ENCODE data around the gene NEDD4.
A peak's percentile ranks its signal among the peaks of the same experiment; 100 is the strongest.

Gene NEDD4

GRCh38 chr15:55993111-55993803, at the start of gene NEDD4:
NEDD4 (minus strand) TSS chr15:55993612; CDS start chr15:55993555, 57 bp downstream.
- peak; percentile 56 for DNase-seq (ENCODE audit: extremely low read depth, low read depth)
- peak within 1 kb of the TSS; percentile 73 for H3K4me3 ChIP-seq (replicated peaks; ENCODE audit: low read depth, low read length)
- peak; percentile 44 for TF ChIP-seq CTCF (IDR thresholded peaks at IDR 0.05; ENCODE audit: low read depth, low read length, missing control alignments)

DNA sequence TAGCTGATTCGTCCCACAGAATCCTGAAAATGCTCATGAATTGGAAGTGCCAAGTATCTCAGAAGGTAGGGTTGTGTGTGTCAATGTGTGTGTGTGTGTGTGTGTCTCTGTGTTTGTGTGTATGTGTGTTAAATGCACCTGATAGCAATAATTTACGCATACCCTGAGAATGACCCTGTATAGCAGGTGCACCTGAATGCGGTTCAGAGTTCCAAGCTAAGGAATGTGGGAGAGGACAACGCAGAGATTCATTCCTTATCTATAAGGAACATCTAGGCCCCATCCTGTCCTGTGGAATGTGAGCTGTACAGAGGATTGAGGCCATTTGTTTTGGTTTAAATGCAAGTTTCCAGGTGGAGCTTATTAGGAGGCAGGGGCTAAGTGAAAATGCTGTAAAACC, 49.1 kb upstream of the NEDD4 start:
- TF ChIP-seq CTCF (IDR thresholded peaks at IDR 0.05; ENCODE audit: low read depth, low read length, missing control alignments), result no peak
- no peak overlapping the region for H3K4me3 ChIP-seq (replicated peaks; ENCODE audit: low read depth, low read length)
- no peak for DNase-seq (ENCODE audit: extremely low read depth, low read depth)

DNA sequence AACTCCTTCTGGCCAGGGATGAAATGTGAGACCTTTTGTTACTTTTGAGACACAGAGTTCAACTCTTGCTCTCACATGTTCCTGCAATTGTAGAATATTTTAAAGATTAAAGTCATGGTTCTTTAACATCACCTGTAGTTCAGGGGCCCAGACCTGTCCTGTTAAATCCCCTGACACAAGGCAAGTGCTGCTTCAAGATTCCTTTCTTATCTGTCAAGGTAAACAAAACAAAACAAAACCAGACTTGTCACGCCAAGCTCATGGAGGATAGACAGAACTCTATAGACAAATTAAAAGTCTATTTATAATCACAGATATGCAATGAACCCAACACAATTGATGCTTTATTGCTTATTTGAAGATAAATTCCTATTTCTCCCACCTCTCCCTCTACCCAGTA, 48.6 kb upstream of the NEDD4 start:
- no peak overlapping the region for H3K4me3 ChIP-seq (replicated peaks; ENCODE audit: low read depth, low read length)
- no peak for DNase-seq (ENCODE audit: extremely low read depth, low read depth)
- TF ChIP-seq CTCF (IDR thresholded peaks at IDR 0.05; ENCODE audit: low read depth, low read length, missing control alignments), result no peak

DNA sequence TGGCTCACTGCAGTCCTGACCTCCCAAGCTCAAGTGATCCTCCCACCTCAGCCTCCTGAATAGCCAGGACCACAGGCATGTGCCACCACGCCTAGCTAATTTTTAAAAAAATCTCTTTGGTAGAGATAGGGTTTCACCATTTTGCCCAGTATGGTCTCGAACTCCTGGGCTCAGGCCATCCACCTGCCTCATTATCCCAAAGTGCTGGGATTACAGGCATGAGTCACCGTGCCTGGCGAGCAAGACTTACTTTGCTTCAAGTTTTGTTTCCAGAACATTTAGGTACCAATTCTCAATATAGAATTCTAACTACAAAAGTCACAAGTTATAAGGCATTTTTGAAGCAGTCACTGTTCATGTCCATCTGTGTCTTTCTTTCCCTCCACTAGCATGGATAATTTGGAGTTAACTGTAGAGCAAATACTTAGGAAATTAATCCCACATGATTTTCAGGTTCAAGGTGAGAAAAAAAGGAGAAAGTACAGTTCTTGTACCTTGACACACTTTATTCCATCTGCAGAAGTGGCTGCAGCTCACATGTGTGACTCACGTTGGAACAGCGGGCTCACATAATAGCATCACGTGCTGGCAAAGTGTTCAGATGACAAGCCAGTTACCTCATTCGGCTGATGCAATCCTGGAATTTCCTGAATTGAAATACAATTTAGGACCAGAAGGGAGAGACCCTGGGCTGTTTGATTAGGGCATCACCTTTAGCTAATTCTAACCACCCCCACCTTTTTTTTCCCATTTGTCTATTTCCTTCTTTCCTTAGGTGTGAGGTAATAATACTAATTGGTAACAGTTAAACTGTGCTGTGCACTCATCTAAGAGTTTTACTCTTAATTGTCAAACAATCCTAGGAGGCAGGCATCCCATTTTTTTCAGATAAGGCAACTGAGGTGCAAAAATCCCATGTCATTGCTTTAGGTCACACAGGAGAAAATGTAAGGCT, 46.9 kb upstream of the NEDD4 start:
- H3K4me3 ChIP-seq (replicated peaks; ENCODE audit: low read depth, low read length), result no peak overlapping the region
- no peak for TF ChIP-seq CTCF (IDR thresholded peaks at IDR 0.05; ENCODE audit: low read depth, low read length, missing control alignments)
- peak; percentile 94 for DNase-seq (ENCODE audit: extremely low read depth, low read depth)

- no peak for TF ChIP-seq CTCF (IDR thresholded peaks at IDR 0.05; ENCODE audit: low read depth, low read length, missing control alignments)
- no peak overlapping the region for H3K4me3 ChIP-seq (replicated peaks; ENCODE audit: low read depth, low read length)
- DNase-seq (ENCODE audit: extremely low read depth, low read depth), result no peak
Observed at GRCh38 chr15:56038707-56039106, 45.3 kb upstream of the NEDD4 start.

DNA sequence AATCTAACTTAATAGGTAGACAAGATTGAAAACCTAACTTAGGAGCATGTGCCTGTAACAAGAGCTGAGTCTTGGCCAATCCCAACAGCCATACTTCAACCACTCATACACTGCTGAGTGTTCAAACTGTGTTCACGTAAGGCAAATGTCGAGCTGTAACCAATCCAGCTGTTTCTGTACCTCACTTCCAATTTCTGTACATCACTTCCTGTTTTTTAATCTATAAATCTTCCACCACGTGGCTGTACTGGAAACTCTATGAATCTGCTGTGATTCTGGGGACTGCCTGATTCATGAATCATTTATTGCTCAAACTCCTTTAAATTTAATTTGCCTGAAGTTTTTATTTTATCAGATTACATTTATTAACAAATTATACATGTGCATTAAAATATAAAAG, 44.6 kb upstream of the NEDD4 start:
- no peak for TF ChIP-seq CTCF (IDR thresholded peaks at IDR 0.05; ENCODE audit: low read depth, low read length, missing control alignments)
- peak; percentile 56 for DNase-seq (ENCODE audit: extremely low read depth, low read depth)

More for the DNA sequence above, 44.6 kb upstream of the NEDD4 start:
- H3K4me3 ChIP-seq (replicated peaks; ENCODE audit: low read depth, low read length), result no peak overlapping the region

Measured in HFF-Myc (cell line).